HG02852 (cell line): Measurements from ENCODE around the gene PNO1.

Experiments used
- ATAC-seq: cut with Tn5 transposase; IDR thresholded peaks from one replicate; pipeline ENCODE4 v1.9.1; 2021; ENCODE audit warnings: mild to moderate bottlenecking, moderate library complexity; ENCODE audit not compliant: unreplicated experiment

Gene PNO1

GRCh38 chr2:68193144-68193543 lies 35.5 kb downstream of the PNO1 start:
- ATAC-seq = no peak

- no peak for ATAC-seq
These were observed 36.2 kb downstream of the PNO1 start for GRCh38 chr2:68193787-68194372.

- no peak for ATAC-seq
These were observed 37.4 kb downstream of the PNO1 start for GRCh38 chr2:68195096-68195495.

- ATAC-seq = no peak
These were observed 38.5 kb downstream of the PNO1 start for GRCh38 chr2:68196120-68196716.

- no peak for ATAC-seq
These were observed 42.6 kb downstream of the PNO1 start for GRCh38 chr2:68200157-68200787.

- peak; percentile 95 for ATAC-seq
These were observed 45.9 kb downstream of the PNO1 start for GRCh38 chr2:68203587-68203986.

GRCh38 chr2:68206793-68207192 lies 49.1 kb downstream of the PNO1 start:
- no peak for ATAC-seq

- ATAC-seq = peak; percentile 79
These were observed 56.7 kb downstream of the PNO1 start for GRCh38 chr2:68214381-68214780.

- peak; percentile 36 for ATAC-seq
These were observed 59.0 kb downstream of the PNO1 start for GRCh38 chr2:68216454-68217310.

- no peak for ATAC-seq
These were observed 60.0 kb downstream of the PNO1 start for GRCh38 chr2:68217729-68218128.

GRCh38 chr2:68218343-68218901 lies 60.7 kb downstream of the PNO1 start:
- no peak for ATAC-seq

- no peak for ATAC-seq
These were observed 64.6 kb downstream of the PNO1 start for GRCh38 chr2:68222287-68222686.

- no peak for ATAC-seq
These were observed 65.7 kb downstream of the PNO1 start for GRCh38 chr2:68223419-68223818.

GRCh38 chr2:68225119-68225632 lies 67.5 kb downstream of the PNO1 start:
- ATAC-seq = peak; percentile 76
